Hippocampal formation (tissue), 2 donors: Measurements from ENCODE around the gene NNAT.
"Not testable (repeated sequence)": the region's sequence is repeated elsewhere in the genome, so short reads cannot be mapped to it uniquely, and the experiment has no call there.

Source experiments
- DNase-seq, 2 donors: peaks; one replicate each; lab custom pipeline; 2025; lab: John Stamatoyannopoulos, UW

Gene NNAT

GRCh38 chr20:37521061-37521771 lies at the start of gene NNAT:
Gene NNAT, plus strand, starts transcription at chr20:37521250. Its CDS starts 82 bp downstream, at chr20:37521332.
- no peak for DNase-seq

- DNase-seq: peak in 1 of 2 donors; percentile 6
Observed at GRCh38 chr20:37471741-37472235, 49.3 kb upstream of the NNAT start.

GRCh38 chr20:37472435-37472834 lies 48.6 kb upstream of the NNAT start:
- DNase-seq: not testable (repeated sequence)

- no peak for DNase-seq
Observed at GRCh38 chr20:37473249-37474000, 47.6 kb upstream of the NNAT start.

GRCh38 chr20:37474386-37474785 lies 46.7 kb upstream of the NNAT start:
- DNase-seq: no peak

- DNase-seq: no peak
Observed at GRCh38 chr20:37475252-37475651, 45.8 kb upstream of the NNAT start.

GRCh38 chr20:37477041-37477440 lies 44.0 kb upstream of the NNAT start:
- no peak for DNase-seq

GRCh38 chr20:37479266-37479665 lies 41.8 kb upstream of the NNAT start:
- no peak for DNase-seq

- no peak for DNase-seq
Observed at GRCh38 chr20:37479925-37480691, 40.9 kb upstream of the NNAT start.

GRCh38 chr20:37480919-37481318 lies 40.1 kb upstream of the NNAT start:
- DNase-seq: peak; percentile 10 to 15

GRCh38 chr20:37481610-37482009 lies 39.4 kb upstream of the NNAT start:
- DNase-seq: no peak

- DNase-seq: no peak
Observed at GRCh38 chr20:37484331-37484730, 36.7 kb upstream of the NNAT start.

GRCh38 chr20:37486209-37486608 lies 34.8 kb upstream of the NNAT start:
- DNase-seq: not testable (repeated sequence)

- no peak for DNase-seq
Observed at GRCh38 chr20:37490663-37491350, 30.2 kb upstream of the NNAT start.

GRCh38 chr20:37492096-37492625 lies 28.9 kb upstream of the NNAT start:
- DNase-seq: no peak

GRCh38 chr20:37492945-37493344 lies 28.1 kb upstream of the NNAT start:
- DNase-seq: no peak

- no peak for DNase-seq
Observed at GRCh38 chr20:37494301-37494700, 26.7 kb upstream of the NNAT start.

- DNase-seq: no peak
Observed at GRCh38 chr20:37494796-37495195, 26.3 kb upstream of the NNAT start.

GRCh38 chr20:37498066-37498665 lies 22.9 kb upstream of the NNAT start:
- DNase-seq: no peak

- no peak for DNase-seq
Observed at GRCh38 chr20:37500311-37500710, 20.7 kb upstream of the NNAT start.

- no peak for DNase-seq
Observed at GRCh38 chr20:37501940-37502339, 19.1 kb upstream of the NNAT start.
